Mesenchymal stem cell (in vitro differentiated cells and primary cell): ENCODE data around the gene TNFAIP8L3.

Experiments used
- DNase-seq: peaks from one replicate; pipeline ENCODE4 v3.0.0-alpha.2; 2013
- H2AFZ ChIP-seq: one replicate; pipeline ENCODE4 v1.6.1; 2013; ENCODE audit warnings: low read depth, mild to moderate bottlenecking, control low read depth, inconsistent platforms, low read length, moderate library complexity
- H2AK5ac ChIP-seq: 2 replicates; pipeline ENCODE4 v1.6.1; 2013; ENCODE audit warnings: low read length, moderate library complexity, mild to moderate bottlenecking, inconsistent platforms; ENCODE audit not compliant: severe bottlenecking
- H2BK120ac ChIP-seq: one replicate; pipeline ENCODE4 v1.6.1; 2013; ENCODE audit warnings: low read depth, mild to moderate bottlenecking, inconsistent platforms, low read length, moderate library complexity
- H2BK12ac ChIP-seq, 2 experiments: one replicate each; pipeline ENCODE4 v1.6.1; 2013; ENCODE audit warnings: inconsistent platforms in 2 of 2, low read length in 2 of 2, mild to moderate bottlenecking in 2 of 2, moderate library complexity in 2 of 2, control low read depth in 1 of 2
- H2BK15ac ChIP-seq: one replicate; pipeline ENCODE4 v1.6.1; 2013; ENCODE audit warnings: mild to moderate bottlenecking, low read depth, inconsistent platforms; ENCODE audit not compliant: poor library complexity, severe bottlenecking
- H2BK5ac ChIP-seq: 2 replicates; pipeline ENCODE4 v1.6.1; 2013; ENCODE audit warnings: low read depth, mild to moderate bottlenecking, low read length, control low read depth, inconsistent platforms; ENCODE audit not compliant: poor library complexity, severe bottlenecking
- H3K14ac ChIP-seq, 2 experiments: one replicate each; pipeline ENCODE4 v1.6.1; 2013; ENCODE audit warnings: inconsistent platforms in 2 of 2, low read length in 2 of 2, control low read depth in 1 of 2, mild to moderate bottlenecking in 1 of 2, moderate library complexity in 1 of 2
- H3K18ac ChIP-seq, 2 experiments: one replicate each; pipeline ENCODE4 v1.6.1; 2013; ENCODE audit warnings: inconsistent platforms in 2 of 2, low read length in 2 of 2, control low read depth in 1 of 2, low read depth in 1 of 2, mild to moderate bottlenecking in 1 of 2
- H3K23ac ChIP-seq, 2 experiments: one replicate each; pipeline ENCODE4 v1.6.1; 2013; ENCODE audit warnings: inconsistent platforms in 2 of 2, low read length in 2 of 2, mild to moderate bottlenecking in 2 of 2, moderate library complexity in 2 of 2, control low read depth in 1 of 2
- H3K27ac ChIP-seq: 2 replicates; pipeline ENCODE4 v1.5.1; 2013; ENCODE audit warnings: mild to moderate bottlenecking, moderate library complexity, low read length, control low read depth, inconsistent platforms; ENCODE audit not compliant: poor library complexity, severe bottlenecking
- H3K27me3 ChIP-seq, 2 experiments: 2 replicates each; pipeline versions ENCODE4 v1.6.1 to v1.7.0; 2013; ENCODE audit warnings: low read length in 2 of 2, mild to moderate bottlenecking in 2 of 2, moderate library complexity in 2 of 2, control low read depth in 1 of 2, inconsistent platforms in 1 of 2; ENCODE audit not compliant: control insufficient read depth in 1 of 2, insufficient read depth in 1 of 2
- H3K36me3 ChIP-seq, 2 experiments: 2 replicates each; pipeline versions ENCODE4 v1.6.1 to v1.7.0; 2013; ENCODE audit warnings: low read length in 2 of 2, control low read depth in 1 of 2, inconsistent platforms in 1 of 2, low read depth in 1 of 2, mild to moderate bottlenecking in 1 of 2; ENCODE audit not compliant: insufficient read depth in 2 of 2, control insufficient read depth in 1 of 2
- H3K4ac ChIP-seq, 2 experiments: one replicate each; pipeline ENCODE4 v1.6.1; 2013; ENCODE audit warnings: inconsistent platforms in 2 of 2, low read length in 2 of 2, mild to moderate bottlenecking in 2 of 2, moderate library complexity in 2 of 2, control low read depth in 1 of 2, low read depth in 1 of 2
- H3K4me1 ChIP-seq: 2 replicates; pipeline ENCODE4 v1.6.1; 2013; ENCODE audit warnings: low read depth, low read length, control low read depth; ENCODE audit not compliant: control insufficient read depth, insufficient read depth
- H3K4me2 ChIP-seq: 2 replicates; pipeline ENCODE4 v1.6.1; 2013; ENCODE audit warnings: low read length, mild to moderate bottlenecking, inconsistent platforms; ENCODE audit not compliant: poor library complexity, severe bottlenecking
- H3K4me3 ChIP-seq, 2 experiments: 2 replicates each; pipeline versions ENCODE4 v1.5.1 to v1.7.0; 2013; ENCODE audit warnings: low read length in 2 of 2, mild to moderate bottlenecking in 2 of 2, control low read depth in 1 of 2, low read depth in 1 of 2; ENCODE audit not compliant: insufficient read depth in 1 of 2
- H3K79me1 ChIP-seq: replicated peaks from 2 replicates; pipeline ENCODE4 v1.6.1; 2013; ENCODE audit warnings: mild to moderate bottlenecking, control low read depth, low read length, inconsistent platforms; ENCODE audit not compliant: poor library complexity, severe bottlenecking
- H3K9ac ChIP-seq: 2 replicates; pipeline ENCODE4 v1.7.0; 2013; ENCODE audit warnings: mild to moderate bottlenecking, low read length, moderate library complexity
- H3K9me3 ChIP-seq: 2 replicates; pipeline ENCODE4 v1.7.0; 2013; ENCODE audit warnings: mild to moderate bottlenecking, low read length; ENCODE audit not compliant: control insufficient read depth
- H4K8ac ChIP-seq: one replicate; pipeline ENCODE4 v1.6.1; 2013; ENCODE audit warnings: inconsistent platforms, mild to moderate bottlenecking, low read length, moderate library complexity
- H4K91ac ChIP-seq: one replicate; pipeline ENCODE4 v1.6.1; 2013; ENCODE audit warnings: mild to moderate bottlenecking, low read length, inconsistent platforms
- WGBS: methylation state at CpG from one replicate; pipeline ENCODE4 v1.1.7; 2013; ENCODE audit warnings: mixed read lengths; 5-methylcytosine and 5-hydroxymethylcytosine counted together

Gene TNFAIP8L3

GRCh38 chr15:51114437-51115119 is 19.9 kb upstream of the TNFAIP8L3 start:
- no peak overlapping the region for H3K4me2 ChIP-seq
- H2BK120ac ChIP-seq, result no peak overlapping the region
- no peak overlapping the region for H4K8ac ChIP-seq
- H3K23ac ChIP-seq, result no peak overlapping the region
- no peak overlapping the region for H3K27ac ChIP-seq
- DNase-seq, result no peak
- H3K27me3 ChIP-seq, result no peaks in the 10 kb centered on the region
- no peaks in the 10 kb centered on the region for H3K79me1 ChIP-seq
- no peak overlapping the region for H2BK5ac ChIP-seq
- WGBS, result 79% methylated on average over 4 of the region's 5 CpGs
- H3K9ac ChIP-seq, result no peak overlapping the region
- H3K18ac ChIP-seq, result no peak overlapping the region
- no peak overlapping the region for H2BK12ac ChIP-seq
- no peaks in the 10 kb centered on the region for H3K4me1 ChIP-seq
- no peaks in the 10 kb centered on the region for H3K9me3 ChIP-seq
- H3K4me3 ChIP-seq, result no peak overlapping the region
- H4K91ac ChIP-seq, result no peak overlapping the region
- no peak overlapping the region for H2AFZ ChIP-seq
- no peak overlapping the region for H2AK5ac ChIP-seq
- H2BK15ac ChIP-seq, result no peak overlapping the region
- H3K36me3 ChIP-seq, result no peaks in the 10 kb centered on the region
- no peak overlapping the region for H3K4ac ChIP-seq
- H3K14ac ChIP-seq, result no peak overlapping the region

DNA sequence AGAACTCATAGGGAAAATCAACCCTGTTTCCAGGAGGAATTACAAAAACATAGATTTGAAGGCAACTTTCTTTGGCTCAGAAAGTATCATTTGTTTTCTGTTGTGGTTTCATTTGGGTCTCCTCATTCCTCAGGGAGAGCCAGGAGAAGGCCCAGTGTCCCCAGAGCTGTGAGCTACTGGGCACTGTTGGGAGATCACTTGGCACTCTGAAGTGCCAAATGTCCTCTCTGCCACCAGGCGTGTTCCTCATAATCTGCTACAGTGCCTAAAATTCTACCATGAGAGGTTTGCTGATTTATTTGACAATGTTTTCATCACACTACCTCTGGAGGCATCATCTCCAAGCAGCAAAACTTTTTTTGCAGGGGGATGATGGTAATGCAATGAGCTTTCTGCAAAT is 17.4 kb upstream of the TNFAIP8L3 start:
- H3K27ac ChIP-seq, result no peak overlapping the region
- H3K4me3 ChIP-seq, result no peak overlapping the region
- no peaks in the 10 kb centered on the region for H3K79me1 ChIP-seq
- H3K18ac ChIP-seq, result no peak overlapping the region
- no peaks in the 10 kb centered on the region for H3K9me3 ChIP-seq
- no peak overlapping the region for H4K91ac ChIP-seq
- no peak overlapping the region for H2BK15ac ChIP-seq
- WGBS, result no CpG with 5 or more reads among the region's 1 CpG
- no peak for DNase-seq
- H3K14ac ChIP-seq, result no peak overlapping the region
- no peak overlapping the region for H2AFZ ChIP-seq
- no peak overlapping the region for H3K4me2 ChIP-seq
- no peak overlapping the region for H2BK5ac ChIP-seq
- H4K8ac ChIP-seq, result no peak overlapping the region
- H2BK120ac ChIP-seq, result no peak overlapping the region
- H2AK5ac ChIP-seq, result no peak overlapping the region
- H3K27me3 ChIP-seq, result no peaks in the 10 kb centered on the region
- H2BK12ac ChIP-seq, result no peak overlapping the region
- no peaks in the 10 kb centered on the region for H3K36me3 ChIP-seq
- no peaks in the 10 kb centered on the region for H3K4me1 ChIP-seq
- H3K9ac ChIP-seq, result no peak overlapping the region
- no peak overlapping the region for H3K4ac ChIP-seq
- H3K23ac ChIP-seq, result no peak overlapping the region

DNA sequence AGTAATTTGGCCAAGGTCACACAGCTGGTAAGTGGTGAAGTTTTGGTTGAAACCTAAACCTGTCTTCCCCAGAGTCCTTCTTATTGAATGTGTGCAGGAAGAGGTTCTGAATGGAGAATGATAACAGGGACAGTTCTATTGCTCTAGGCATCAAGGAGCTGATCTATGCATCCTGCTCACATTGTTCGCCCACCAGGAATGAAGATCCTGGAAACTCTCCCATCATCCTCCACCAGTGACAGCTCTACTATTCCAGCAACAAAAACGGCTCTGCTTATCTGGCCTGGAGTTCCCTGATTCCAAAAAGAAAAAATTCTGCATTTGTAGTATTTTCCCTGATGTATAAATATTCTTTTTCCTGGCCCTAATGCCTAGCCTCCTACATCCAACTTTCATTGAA is 16.4 kb upstream of the TNFAIP8L3 start:
- Histone ChIP-seq H2BK5ac (no peak overlapping the region), H3K4me2 (no peak overlapping the region), H2BK15ac (no peak overlapping the region), H3K4me1 (no peaks in the 10 kb centered on the region), H3K4me3 (no peak overlapping the region), H2AFZ (no peak overlapping the region), H2BK12ac (no peak overlapping the region), H3K4ac (no peak overlapping the region), H3K36me3 (no peaks in the 10 kb centered on the region), H3K23ac (no peak overlapping the region), H3K9me3 (no peaks in the 10 kb centered on the region), H3K27ac (no peak overlapping the region), H3K18ac (no peak overlapping the region), H3K79me1 (no peaks in the 10 kb centered on the region), H3K27me3 (no peaks in the 10 kb centered on the region), H2BK120ac (no peak overlapping the region), H3K14ac (no peak overlapping the region), H3K9ac (no peak overlapping the region), H4K8ac (no peak overlapping the region), H2AK5ac (no peak overlapping the region), H4K91ac (no peak overlapping the region)
- WGBS, result 100% methylated on average over 1 of the region's 2 CpGs
- no peak for DNase-seq

- Histone ChIP-seq H3K4me1 (no peaks in the 10 kb centered on the region), H3K18ac (no peak overlapping the region), H3K9me3 (no peaks in the 10 kb centered on the region), H3K27me3 (peaks cover 0 to 4% of the 10 kb centered on the region in 2 experiments), H2BK15ac (no peak overlapping the region), H4K91ac (no peak overlapping the region), H3K23ac (no peak overlapping the region), H3K36me3 (no peaks in the 10 kb centered on the region), H2BK12ac (no peak overlapping the region), H3K27ac (no peak overlapping the region), H2AFZ (no peak overlapping the region), H2BK5ac (no peak overlapping the region), H3K4me2 (no peak overlapping the region), H2BK120ac (no peak overlapping the region), H2AK5ac (no peak overlapping the region), H3K4me3 (no peak overlapping the region), H4K8ac (no peak overlapping the region), H3K79me1 (no peaks in the 10 kb centered on the region), H3K4ac (no peak overlapping the region), H3K9ac (no peak overlapping the region), H3K14ac (no peak overlapping the region)
- no peak for DNase-seq
- WGBS, result 78% methylated on average over 3 of the region's 3 CpGs
Observed at GRCh38 chr15:51110171-51110570, 15.5 kb upstream of the TNFAIP8L3 start.
